ENCODE data around the gene SYNGAP1.
A peak's percentile ranks its signal among the peaks of the same experiment; 100 is the strongest.

Gene SYNGAP1

DNA sequence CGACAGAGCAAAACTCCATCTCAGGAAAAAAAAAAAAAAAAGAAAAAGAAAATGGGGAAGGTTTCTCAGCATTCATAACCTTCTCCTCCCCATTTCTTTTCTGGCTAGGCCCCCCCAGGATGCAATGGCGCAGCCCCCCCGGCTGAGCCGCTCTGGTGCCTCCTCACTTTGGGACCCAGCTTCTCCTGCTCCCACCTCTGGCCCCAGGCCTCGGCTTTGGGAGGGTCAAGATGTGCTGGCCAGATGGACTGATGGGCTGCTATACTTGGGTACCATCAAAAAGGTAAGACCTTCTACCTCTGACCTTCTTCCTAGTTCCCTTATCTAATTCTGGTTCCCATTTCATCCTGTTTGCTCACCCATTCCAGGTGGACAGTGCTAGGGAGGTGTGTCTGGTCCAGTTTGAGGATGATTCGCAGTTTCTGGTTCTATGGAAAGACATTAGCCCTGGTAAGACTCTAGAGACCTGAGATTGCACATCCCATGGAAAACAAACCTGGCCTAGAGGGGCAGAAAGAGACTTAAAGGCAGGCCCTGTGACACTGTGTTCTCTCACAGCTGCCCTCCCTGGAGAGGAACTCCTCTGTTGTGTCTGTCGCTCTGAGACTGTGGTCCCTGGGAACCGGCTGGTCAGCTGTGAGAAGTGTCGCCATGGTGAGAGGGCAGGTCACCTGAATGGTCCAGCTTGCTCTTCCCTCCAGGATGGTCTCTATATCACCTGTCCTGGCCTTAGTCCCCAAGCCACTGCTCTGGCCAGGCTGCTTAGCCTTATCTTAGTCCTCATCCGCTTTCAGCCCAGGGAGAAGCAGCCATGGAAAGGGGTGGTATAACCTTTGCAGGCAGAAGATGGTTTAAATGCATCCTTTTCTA is 7.5 kb upstream of the SYNGAP1 start:
- Histone ChIP-seq H3K4me1 (ENCODE audit: control insufficient read depth in 5 of 5, insufficient read depth in 5 of 5, low read length in 5 of 5) (peaks cover 1 to 50% (median 43%) of the 10 kb centered on the region in 5 donors), H3K9me3 (ENCODE audit: control insufficient read depth in 5 of 5, low read length in 5 of 5) (no peaks in the 10 kb centered on the region), H3K27ac (ENCODE audit: low read depth, low read length) (no peak overlapping the region), H3K27me3 (ENCODE audit: control insufficient read depth in 5 of 5, insufficient read depth in 4 of 5, low read length in 5 of 5) (no peaks in the 10 kb centered on the region), H3K4me3 (ENCODE audit: low read depth in 1 of 5, low read length in 5 of 5) (peak overlapping the region in 2 of 5 donors; percentile 12 to 84), H3K9ac (ENCODE audit: low read length in 5 of 5) (peak overlapping the region in 1 of 5 donors; percentile 56), H3K36me3 (ENCODE audit: control insufficient read depth in 5 of 5, insufficient read depth in 5 of 5, low read length in 5 of 5) (peaks cover 0 to 45% (median 40%) of the 10 kb centered on the region in 5 donors)

DNA sequence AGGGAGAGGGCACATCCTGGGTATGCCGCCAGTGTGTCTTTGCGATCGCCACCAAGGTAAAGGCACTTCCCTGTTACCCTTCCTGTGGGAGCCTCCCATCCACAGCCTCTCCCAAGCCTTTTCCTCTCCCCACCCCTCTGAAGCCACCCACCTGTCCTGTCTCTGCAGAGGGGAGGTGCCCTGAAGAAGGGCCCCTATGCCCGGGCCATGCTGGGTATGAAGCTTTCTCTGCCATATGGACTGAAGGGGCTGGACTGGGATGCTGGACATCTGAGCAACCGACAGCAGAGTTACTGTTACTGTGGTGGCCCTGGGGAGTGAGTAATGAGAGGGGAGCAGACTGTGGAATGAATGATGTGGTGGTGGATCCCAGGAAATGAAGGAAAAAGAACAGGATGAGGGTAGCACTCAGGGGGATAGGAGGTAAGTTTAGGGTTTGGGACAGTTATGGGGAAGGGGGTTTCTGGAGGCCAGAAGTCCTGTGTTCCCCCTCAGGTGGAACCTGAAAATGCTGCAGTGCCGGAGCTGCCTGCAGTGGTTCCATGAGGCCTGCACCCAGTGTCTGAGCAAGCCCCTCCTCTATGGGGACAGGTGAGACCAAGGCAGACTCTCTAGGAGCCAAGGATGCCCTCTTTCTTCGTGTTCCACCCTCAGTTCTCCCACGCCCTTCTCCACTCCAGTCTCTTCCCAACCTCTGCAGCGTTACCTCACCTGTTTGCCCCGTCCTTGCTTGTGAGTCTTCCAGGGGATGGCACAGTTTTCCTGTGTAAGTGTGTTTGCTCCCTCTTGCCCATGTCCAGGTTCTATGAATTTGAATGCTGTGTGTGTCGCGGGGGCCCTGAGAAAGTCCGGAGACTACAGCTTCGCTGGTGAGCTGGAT is 6.4 kb upstream of the SYNGAP1 start:
- Histone ChIP-seq H3K4me1 (ENCODE audit: control insufficient read depth in 5 of 5, insufficient read depth in 5 of 5, low read length in 5 of 5) (peaks cover 7 to 60% (median 52%) of the 10 kb centered on the region in 5 donors), H3K9ac (ENCODE audit: low read length in 5 of 5) (no peak overlapping the region), H3K27ac (ENCODE audit: low read depth, low read length) (no peak overlapping the region), H3K9me3 (ENCODE audit: control insufficient read depth in 5 of 5, low read length in 5 of 5) (no peaks in the 10 kb centered on the region), H3K27me3 (ENCODE audit: control insufficient read depth in 5 of 5, insufficient read depth in 4 of 5, low read length in 5 of 5) (peaks cover 0 to 3% (median 0%) of the 10 kb centered on the region in 5 donors), H3K36me3 (ENCODE audit: control insufficient read depth in 5 of 5, insufficient read depth in 5 of 5, low read length in 5 of 5) (peaks cover 0 to 45% (median 40%) of the 10 kb centered on the region in 5 donors), H3K4me3 (ENCODE audit: low read depth in 1 of 5, low read length in 5 of 5) (no peak overlapping the region)

DNA sequence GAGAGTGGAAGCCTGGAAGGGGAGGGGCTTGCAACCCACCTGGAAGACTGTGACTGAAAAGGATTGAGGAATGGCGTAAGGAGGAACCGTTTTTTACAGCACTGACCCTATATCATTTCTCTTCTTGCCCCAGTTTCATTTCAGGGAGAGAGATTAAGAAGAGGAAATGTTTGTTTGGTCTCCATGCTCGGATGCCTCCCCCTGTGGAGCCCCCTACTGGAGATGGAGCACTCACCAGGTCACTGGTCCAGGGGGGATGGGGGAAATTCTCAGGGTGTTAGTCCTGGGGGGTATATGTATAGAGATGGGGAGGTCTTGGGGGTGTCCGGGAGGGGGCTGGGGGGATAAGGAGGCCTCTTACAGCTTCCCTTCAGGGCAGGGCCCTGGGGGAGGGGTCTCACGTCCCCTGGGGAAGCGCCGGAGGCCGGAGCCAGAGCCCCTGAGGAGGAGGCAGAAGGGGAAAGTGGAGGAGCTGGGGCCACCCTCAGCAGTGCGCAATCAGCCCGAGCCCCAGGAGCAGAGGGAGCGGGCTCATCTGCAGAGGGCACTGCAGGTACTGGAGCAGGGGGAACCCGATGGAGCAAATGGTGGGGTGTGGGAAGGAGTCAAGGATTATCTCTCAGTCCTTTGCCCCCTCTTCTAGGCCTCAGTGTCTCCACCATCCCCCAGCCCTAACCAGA is 5.1 kb upstream of the SYNGAP1 start:
- no peak overlapping the region for H3K27ac ChIP-seq (ENCODE audit: low read depth, low read length)
- H3K36me3 ChIP-seq (ENCODE audit: control insufficient read depth in 5 of 5, insufficient read depth in 5 of 5, low read length in 5 of 5), result peaks cover 0 to 45% (median 40%) of the 10 kb centered on the region in 5 donors
- H3K27me3 ChIP-seq (ENCODE audit: control insufficient read depth in 5 of 5, insufficient read depth in 4 of 5, low read length in 5 of 5), result peaks cover 0 to 3% (median 0%) of the 10 kb centered on the region in 5 donors
- no peak overlapping the region for H3K4me3 ChIP-seq (ENCODE audit: low read depth in 1 of 5, low read length in 5 of 5)
- H3K9me3 ChIP-seq (ENCODE audit: control insufficient read depth in 5 of 5, low read length in 5 of 5), result no peaks in the 10 kb centered on the region
- H3K9ac ChIP-seq (ENCODE audit: low read length in 5 of 5), result no peak overlapping the region
- peaks cover 10 to 62% (median 53%) of the 10 kb centered on the region in 5 donors for H3K4me1 ChIP-seq (ENCODE audit: control insufficient read depth in 5 of 5, insufficient read depth in 5 of 5, low read length in 5 of 5)

DNA sequence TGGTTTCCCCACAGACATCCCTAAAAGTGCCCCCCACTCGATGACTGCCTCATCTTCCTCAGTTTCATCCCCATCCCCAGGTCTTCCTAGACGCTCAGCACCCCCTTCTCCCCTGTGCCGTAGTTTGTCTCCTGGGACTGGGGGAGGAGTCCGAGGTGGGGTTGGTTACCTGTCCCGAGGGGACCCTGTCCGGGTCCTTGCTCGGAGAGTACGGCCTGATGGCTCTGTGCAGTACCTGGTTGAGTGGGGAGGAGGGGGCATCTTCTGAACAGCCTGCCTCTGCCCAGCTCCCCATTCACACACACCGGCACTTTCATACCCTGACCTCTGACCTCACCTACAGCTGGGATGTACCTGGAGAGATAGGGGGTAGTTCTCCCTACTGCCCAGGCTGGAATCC is 4.0 kb upstream of the SYNGAP1 start:
- no peak overlapping the region for H3K27ac ChIP-seq (ENCODE audit: low read depth, low read length)
- no peak overlapping the region for H3K4me3 ChIP-seq (ENCODE audit: low read depth in 1 of 5, low read length in 5 of 5)
- peaks cover 0 to 3% (median 0%) of the 10 kb centered on the region in 5 donors for H3K27me3 ChIP-seq (ENCODE audit: control insufficient read depth in 5 of 5, insufficient read depth in 4 of 5, low read length in 5 of 5)
- H3K9ac ChIP-seq (ENCODE audit: low read length in 5 of 5), result no peak overlapping the region
- H3K4me1 ChIP-seq (ENCODE audit: control insufficient read depth in 5 of 5, insufficient read depth in 5 of 5, low read length in 5 of 5), result peaks cover 10 to 58% (median 50%) of the 10 kb centered on the region in 5 donors
- H3K36me3 ChIP-seq (ENCODE audit: control insufficient read depth in 5 of 5, insufficient read depth in 5 of 5, low read length in 5 of 5), result peaks cover 0 to 45% (median 40%) of the 10 kb centered on the region in 5 donors
- no peaks in the 10 kb centered on the region for H3K9me3 ChIP-seq (ENCODE audit: control insufficient read depth in 5 of 5, low read length in 5 of 5)

DNA sequence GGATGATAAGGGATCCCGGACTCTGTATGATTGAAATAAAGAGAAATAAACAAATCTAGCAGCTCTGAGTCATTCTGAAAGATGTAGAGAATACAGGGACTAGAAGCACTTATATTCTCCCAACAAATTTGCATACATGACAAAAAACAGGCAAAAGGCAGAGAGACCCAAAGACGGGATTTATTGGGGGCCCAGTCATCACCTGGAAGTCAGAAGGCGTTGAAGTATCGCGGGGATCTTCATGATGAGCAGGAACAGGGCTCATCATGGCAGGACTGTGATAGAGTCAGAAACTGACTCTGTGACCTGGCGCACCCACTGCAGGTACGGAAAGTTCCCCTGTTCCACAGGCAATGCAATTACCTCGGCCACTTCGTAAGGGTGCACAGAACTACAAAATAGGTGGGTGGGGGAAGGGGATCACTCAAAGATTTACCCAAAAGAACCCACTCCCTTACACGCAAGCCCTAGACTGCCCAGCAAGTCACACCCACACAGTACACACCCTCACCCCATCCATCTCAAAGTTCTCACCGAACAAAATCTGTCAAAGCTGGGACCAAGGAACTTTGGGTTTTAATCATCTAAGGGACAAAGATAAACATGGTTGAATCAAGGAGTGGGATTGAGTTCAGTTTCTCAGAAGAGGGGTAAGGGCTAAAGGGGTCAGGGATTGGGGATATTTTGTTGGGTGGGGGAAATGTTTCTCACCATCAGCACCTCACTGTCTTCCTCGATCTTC is 3.3 kb upstream of the SYNGAP1 start:
- Histone ChIP-seq H3K27me3 (ENCODE audit: control insufficient read depth in 5 of 5, insufficient read depth in 4 of 5, low read length in 5 of 5) (peaks cover 0 to 3% (median 0%) of the 10 kb centered on the region in 5 donors), H3K9me3 (ENCODE audit: control insufficient read depth in 5 of 5, low read length in 5 of 5) (no peaks in the 10 kb centered on the region), H3K4me3 (ENCODE audit: low read depth in 1 of 5, low read length in 5 of 5) (peak overlapping the region; percentile 70 to 86 (median 80)), H3K36me3 (ENCODE audit: control insufficient read depth in 5 of 5, insufficient read depth in 5 of 5, low read length in 5 of 5) (peaks cover 0 to 45% (median 40%) of the 10 kb centered on the region in 5 donors), H3K27ac (ENCODE audit: low read depth, low read length) (peak overlapping the region; percentile 76), H3K9ac (ENCODE audit: low read length in 5 of 5) (peak overlapping the region in 1 of 5 donors; percentile 82), H3K4me1 (ENCODE audit: control insufficient read depth in 5 of 5, insufficient read depth in 5 of 5, low read length in 5 of 5) (peaks cover 10 to 54% (median 47%) of the 10 kb centered on the region in 5 donors)

DNA sequence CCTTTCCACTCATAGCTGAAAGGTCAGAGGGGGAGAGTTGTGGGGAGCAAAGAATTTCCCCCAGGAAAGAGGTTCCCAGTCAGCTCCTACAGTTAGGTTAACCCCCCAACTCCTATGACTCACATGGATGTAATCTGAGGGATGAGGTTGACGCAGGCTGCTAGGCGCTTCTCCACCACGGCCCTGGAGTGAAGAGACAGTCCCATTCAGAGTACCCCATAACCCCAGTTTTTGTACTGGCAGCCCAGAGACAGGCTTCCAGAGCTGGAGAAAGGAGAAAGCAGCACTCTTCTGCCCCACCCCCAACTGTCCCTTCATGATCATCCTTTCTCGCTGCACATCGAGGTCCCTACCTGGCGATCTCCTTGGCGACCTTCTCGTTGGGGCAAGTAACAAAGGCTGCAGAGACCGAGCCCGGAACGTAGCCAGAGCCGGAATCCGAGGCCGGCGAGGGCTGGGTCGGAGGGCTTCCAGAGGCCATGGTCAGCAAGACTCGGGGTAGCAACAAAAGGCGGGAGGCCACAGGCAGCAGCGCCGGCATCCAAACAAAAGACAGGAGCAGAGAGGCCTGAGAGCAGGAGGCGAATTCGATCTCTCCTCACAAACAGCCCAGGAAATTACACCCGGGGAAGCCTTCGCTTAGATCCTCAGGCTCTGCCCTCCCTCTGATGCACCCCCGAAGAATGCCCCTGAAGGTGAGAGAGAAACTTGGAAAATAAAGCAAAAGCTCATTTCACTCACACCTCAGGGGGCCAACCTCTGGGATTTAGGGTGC is 2.5 kb upstream of the SYNGAP1 start:
- H3K9me3 ChIP-seq (ENCODE audit: control insufficient read depth in 5 of 5, low read length in 5 of 5), result no peaks in the 10 kb centered on the region
- H3K4me3 ChIP-seq (ENCODE audit: low read depth in 1 of 5, low read length in 5 of 5), result peak overlapping the region; percentile 70 to 86 (median 80)
- H3K9ac ChIP-seq (ENCODE audit: low read length in 5 of 5), result peak overlapping the region; percentile 21 to 82 (median 62)
- H3K36me3 ChIP-seq (ENCODE audit: control insufficient read depth in 5 of 5, insufficient read depth in 5 of 5, low read length in 5 of 5), result peaks cover 0 to 43% (median 38%) of the 10 kb centered on the region in 5 donors
- peaks cover 10 to 46% (median 39%) of the 10 kb centered on the region in 5 donors for H3K4me1 ChIP-seq (ENCODE audit: control insufficient read depth in 5 of 5, insufficient read depth in 5 of 5, low read length in 5 of 5)
- peak overlapping the region; percentile 76 for H3K27ac ChIP-seq (ENCODE audit: low read depth, low read length)
- H3K27me3 ChIP-seq (ENCODE audit: control insufficient read depth in 5 of 5, insufficient read depth in 4 of 5, low read length in 5 of 5), result peaks cover 0 to 3% (median 0%) of the 10 kb centered on the region in 5 donors

DNA sequence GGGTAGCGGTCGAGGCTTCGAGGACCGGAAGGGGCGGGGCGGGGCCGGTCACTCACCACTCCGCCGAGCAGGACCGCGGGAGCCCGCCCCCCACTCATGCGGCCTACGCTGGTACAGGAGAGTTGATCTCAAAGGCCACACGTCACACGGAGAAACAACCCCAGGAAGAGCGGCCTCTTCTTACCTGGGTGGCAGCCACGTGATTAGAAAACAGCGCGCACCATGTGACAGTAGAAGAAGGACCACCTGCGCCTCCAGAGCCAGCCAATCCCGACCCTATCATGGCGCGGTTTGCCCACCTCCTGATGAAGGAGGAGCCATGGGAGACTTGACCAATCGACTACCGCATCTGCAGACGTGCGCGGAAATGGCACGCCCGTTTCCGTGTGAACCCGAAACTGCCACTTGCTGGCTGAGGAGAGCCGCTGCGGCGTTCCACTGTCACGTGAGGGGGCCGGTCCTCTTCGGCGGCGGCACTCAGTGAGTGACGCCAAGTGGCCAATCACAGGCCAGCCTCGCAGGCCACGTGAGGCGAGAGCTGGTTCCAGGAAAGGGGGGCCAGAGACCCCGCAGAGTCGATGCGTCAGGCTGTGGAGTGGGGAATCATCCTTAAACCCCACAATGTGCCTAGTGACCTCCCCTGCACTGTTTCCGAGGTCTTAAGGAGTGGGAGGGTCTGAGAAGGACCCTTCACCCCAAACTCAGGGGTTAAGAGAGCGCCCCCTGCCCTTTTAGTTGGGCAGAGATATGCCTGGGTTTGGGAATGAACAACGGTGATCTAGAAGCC is 1.8 kb upstream of the SYNGAP1 start, which contains the start of gene CUTA:
TSS of gene CUTA (minus strand) at position 205 of the 787 bp plus-strand sequence. CDS start at position 98, 107 bp downstream.
- H3K27me3 ChIP-seq (ENCODE audit: control insufficient read depth in 5 of 5, insufficient read depth in 4 of 5, low read length in 5 of 5), result peaks cover 0 to 3% (median 0%) of the 10 kb centered on the region in 5 donors
- H3K4me1 ChIP-seq (ENCODE audit: control insufficient read depth in 5 of 5, insufficient read depth in 5 of 5, low read length in 5 of 5), result peaks cover 10 to 41% (median 37%) of the 10 kb centered on the region in 5 donors
- H3K4me3 ChIP-seq (ENCODE audit: low read depth in 1 of 5, low read length in 5 of 5), result peak within 1 kb of the TSS; percentile 71 to 86 (median 80)
- peak within 1 kb of the TSS; percentile 53 to 82 (median 77) for H3K9ac ChIP-seq (ENCODE audit: low read length in 5 of 5)
- peaks cover 0 to 36% (median 30%) of the 10 kb centered on the region in 5 donors for H3K36me3 ChIP-seq (ENCODE audit: control insufficient read depth in 5 of 5, insufficient read depth in 5 of 5, low read length in 5 of 5)
- H3K9me3 ChIP-seq (ENCODE audit: control insufficient read depth in 5 of 5, low read length in 5 of 5), result no peaks in the 10 kb centered on the region
- H3K27ac ChIP-seq (ENCODE audit: low read depth, low read length), result peak within 1 kb of the TSS; percentile 76

DNA sequence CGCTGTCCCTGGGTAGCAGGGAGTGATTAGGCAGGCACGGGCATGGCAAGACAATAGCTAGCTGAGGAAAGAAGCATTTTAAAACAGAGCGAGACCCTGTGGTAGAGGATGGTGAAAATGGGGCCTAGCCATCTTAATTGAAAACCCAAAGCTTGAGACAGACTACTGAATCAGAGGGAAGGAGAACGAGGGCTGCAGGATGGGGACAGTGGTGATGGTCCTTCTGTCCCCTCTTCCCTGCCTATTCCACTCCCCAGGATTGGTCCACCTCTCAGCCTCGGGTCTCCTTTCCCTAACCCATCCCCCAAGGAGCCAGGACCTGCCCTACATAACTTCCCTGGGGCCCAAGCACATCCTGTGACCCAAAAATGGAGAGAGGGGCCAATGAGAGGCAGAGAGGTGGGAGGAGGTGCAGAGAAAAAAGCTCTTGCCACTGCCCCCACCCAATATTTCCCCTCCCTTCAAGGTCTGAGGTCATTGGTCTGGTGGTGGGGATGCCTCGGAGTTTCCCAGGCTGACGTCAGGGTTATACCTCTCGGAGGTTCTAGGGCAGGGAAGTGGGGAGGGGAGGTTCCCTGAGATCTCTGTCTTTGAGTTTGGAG is 1.1 kb upstream of the SYNGAP1 start:
- H3K27me3 ChIP-seq (ENCODE audit: control insufficient read depth in 5 of 5, insufficient read depth in 4 of 5, low read length in 5 of 5), result peaks cover 0 to 3% (median 0%) of the 10 kb centered on the region in 5 donors
- peaks cover 0 to 29% (median 23%) of the 10 kb centered on the region in 5 donors for H3K36me3 ChIP-seq (ENCODE audit: control insufficient read depth in 5 of 5, insufficient read depth in 5 of 5, low read length in 5 of 5)
- H3K27ac ChIP-seq (ENCODE audit: low read depth, low read length), result peak overlapping the region; percentile 76
- H3K9me3 ChIP-seq (ENCODE audit: control insufficient read depth in 5 of 5, low read length in 5 of 5), result no peaks in the 10 kb centered on the region
- peaks cover 10 to 41% (median 35%) of the 10 kb centered on the region in 5 donors for H3K4me1 ChIP-seq (ENCODE audit: control insufficient read depth in 5 of 5, insufficient read depth in 5 of 5, low read length in 5 of 5)
- peak overlapping the region; percentile 58 to 86 (median 80) for H3K4me3 ChIP-seq (ENCODE audit: low read depth in 1 of 5, low read length in 5 of 5)
- H3K9ac ChIP-seq (ENCODE audit: low read length in 5 of 5), result peak overlapping the region; percentile 53 to 79 (median 70)

All from subcutaneous abdominal adipose tissue (tissue), 5 donors.